PC-3 (cell line): ENCODE measurements around the gene MTA1.

Source experiments
- EZH2 ChIP-seq: fragments of 300-600 bp; sonication (generic); IDR thresholded peaks from one replicate; pipeline ENCODE4 v1.6.1; 2017; ENCODE audit warnings: antibody characterized with exemption, mild to moderate bottlenecking, low read length; ENCODE audit not compliant: unreplicated experiment
- EZH2phosphoT487 ChIP-seq: fragments of 300-600 bp; sonication (generic); IDR thresholded peaks from 2 replicates; pipeline ENCODE4 v1.6.1; 2018; ENCODE audit warnings: mild to moderate bottlenecking, antibody characterized with exemption, low read length, borderline replicate concordance

GRCh38 chr14:105488781-105489541 lies 69.3 kb downstream of the MTA1 start:
- TF ChIP-seq EZH2 (no peak), EZH2phosphoT487 (no peak)
